GM12891 (cell line): ENCODE data around the gene UBE2Q2.

Experiments
- PAX5 ChIP-seq: IDR thresholded peaks from 2 replicates; pipeline ENCODE4 v1.6.1; 2011; ENCODE audit warnings: low read length, moderate library complexity, mild to moderate bottlenecking; ENCODE audit not compliant: insufficient read depth, severe bottlenecking
- POLR2A ChIP-seq: IDR thresholded peaks from 2 replicates; pipeline ENCODE4 v1.6.1; 2011; ENCODE audit warnings: low read depth, low read length, control low read depth
- POLR2AphosphoS5 ChIP-seq: IDR thresholded peaks from 2 replicates; pipeline ENCODE4 v1.6.1; 2011; ENCODE audit warnings: low read depth, low read length, control low read depth
- SPI1 ChIP-seq: IDR thresholded peaks from 2 replicates; pipeline ENCODE4 v1.6.1; 2011; ENCODE audit warnings: low read depth, low read length, control low read depth
- TAF1 ChIP-seq: IDR thresholded peaks from 2 replicates; pipeline ENCODE4 v1.6.1; 2011; ENCODE audit warnings: low read depth, low read length, control low read depth

DNA sequence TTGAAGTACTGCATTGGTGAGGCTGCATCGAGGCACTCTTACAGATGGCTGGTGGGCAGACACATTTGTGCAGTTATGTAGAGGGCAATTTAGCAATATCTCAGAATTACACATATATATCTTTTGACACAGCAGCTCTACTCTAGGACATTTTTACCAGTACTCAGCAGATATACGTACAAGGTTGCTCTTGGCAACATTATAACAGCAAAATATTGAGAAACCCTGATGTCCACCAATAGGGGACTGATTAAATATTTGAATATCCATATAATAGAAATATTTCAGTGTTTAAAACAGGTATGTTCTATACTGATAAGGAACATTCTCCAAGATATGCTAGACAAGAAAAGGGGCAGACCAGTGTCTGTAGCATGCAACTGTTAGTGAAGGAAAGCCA, 52.5 kb downstream of the UBE2Q2 start:
- no peak for TF ChIP-seq TAF1
- TF ChIP-seq POLR2AphosphoS5 = no peak
- no peak for TF ChIP-seq PAX5
- no peak for TF ChIP-seq POLR2A
- no peak for TF ChIP-seq SPI1
